WTC11 (cell line): ENCODE results near the gene NR3C1. TPM values are rescaled to one million over a fixed set of nuclear protein-coding genes. Genes with fewer than 3 reads are reported as not detected.
"Not testable (repeated sequence)": the region's sequence is repeated elsewhere in the genome, so short reads cannot be mapped to it uniquely, and the experiment has no call there.

Experiments
- ATAC-seq: fragments of 200-7000 bp; cut with Tn5 transposase; 2 replicates; pipeline ENCODE4 v1.10.0; 2021; ENCODE audit warnings: mild to moderate bottlenecking, moderate library complexity
- CTCF ChIA-PET: fragments of 300-600 bp; sonication (Branson Sonifier 250); formaldehyde crosslinking; loops from one replicate; lab custom pipeline; 2021; ENCODE audit warnings: antibody characterized with exemption; lab: Charles Lee
- POLR2A ChIA-PET: fragments of 350-600 bp; sonication (Branson Sonifier 250); formaldehyde crosslinking; loops from one replicate; lab custom pipeline; 2021; ENCODE audit warnings: antibody characterized with exemption; lab: Charles Lee
- DNase-seq: peaks from one replicate; pipeline ENCODE4 v3.0.0; 2021; ENCODE audit warnings: low spot score
- H3K27ac Mint-ChIP-seq: 2 replicates; pipeline ENCODE4 v1.8.0; 2021; ENCODE audit warnings: mixed read lengths
- H3K27me3 Mint-ChIP-seq: 2 replicates; pipeline ENCODE4 v1.8.0; 2021; ENCODE audit warnings: low read depth, mild to moderate bottlenecking, moderate library complexity, mixed read lengths
- H3K36me3 Mint-ChIP-seq: 2 replicates; pipeline ENCODE4 v1.8.0; 2021; ENCODE audit warnings: mixed read lengths
- H3K4me1 Mint-ChIP-seq: 2 replicates; pipeline ENCODE4 v1.8.0; 2022; ENCODE audit warnings: mixed read lengths
- H3K4me3 Mint-ChIP-seq: 2 replicates; pipeline ENCODE4 v1.8.0; 2021; ENCODE audit warnings: mild to moderate bottlenecking, moderate library complexity, mixed read lengths
- H3K9me3 Mint-ChIP-seq: 2 replicates; pipeline ENCODE4 v1.8.0; 2021; ENCODE audit warnings: mixed read lengths
- ATF1 ChIP-seq: sonication (generic); formaldehyde crosslinking; IDR thresholded peaks from 2 replicates; pipeline ENCODE4 v1.8.1; 2023; ENCODE audit warnings: mild to moderate bottlenecking, moderate library complexity, missing genetic modification reagents
- ATF3 ChIP-seq: sonication (generic); formaldehyde crosslinking; conservative IDR thresholded peaks from 2 replicates; pipeline ENCODE4 v1.8.1; 2022; ENCODE audit warnings: mild to moderate bottlenecking, missing genetic modification reagents
- ATF6 ChIP-seq: sonication (generic); formaldehyde crosslinking; IDR thresholded peaks from 2 replicates; pipeline ENCODE4 v1.8.1; 2023; ENCODE audit warnings: mild to moderate bottlenecking, missing genetic modification reagents
- FOXP1 ChIP-seq: sonication (generic); formaldehyde crosslinking; IDR thresholded peaks from 2 replicates; pipeline ENCODE4 v1.8.0; 2022; ENCODE audit warnings: missing genetic modification reagents, mild to moderate bottlenecking, moderate library complexity, borderline replicate concordance
- IRF2 ChIP-seq: sonication (generic); formaldehyde crosslinking; IDR thresholded peaks from 2 replicates; pipeline ENCODE4 v1.8.0; 2022; ENCODE audit warnings: low read depth, missing genetic modification reagents, borderline replicate concordance
- JUN ChIP-seq: sonication (generic); formaldehyde crosslinking; IDR thresholded peaks from 2 replicates; pipeline ENCODE4 v1.8.0; 2023; ENCODE audit warnings: mild to moderate bottlenecking, missing genetic modification reagents
- NR2C2 ChIP-seq: sonication (generic); formaldehyde crosslinking; IDR thresholded peaks from 2 replicates; pipeline ENCODE4 v1.8.0; 2022; ENCODE audit warnings: mild to moderate bottlenecking, missing genetic modification reagents
- NR3C1 ChIP-seq: sonication (generic); formaldehyde crosslinking; conservative IDR thresholded peaks from 2 replicates; pipeline ENCODE4 v1.8.1; 2023; ENCODE audit warnings: low read depth, mild to moderate bottlenecking, missing genetic modification reagents
- RELA ChIP-seq: sonication (generic); formaldehyde crosslinking; IDR thresholded peaks from 2 replicates; pipeline ENCODE4 v1.8.1; 2022; ENCODE audit warnings: missing genetic modification reagents, mild to moderate bottlenecking, borderline replicate concordance
- RORB ChIP-seq: fragments of 250-450 bp; sonication (Bioruptor Pico); IDR thresholded peaks from 2 replicates; pipeline ENCODE4 v1.9.0; 2021; ENCODE audit warnings: mild to moderate bottlenecking
- TEAD1 ChIP-seq: sonication (generic); formaldehyde crosslinking; IDR thresholded peaks from 2 replicates; pipeline ENCODE4 v1.8.0; 2022; ENCODE audit warnings: mild to moderate bottlenecking, missing genetic modification reagents
- ZNF512 ChIP-seq: sonication (generic); formaldehyde crosslinking; IDR thresholded peaks from 2 replicates; pipeline ENCODE4 v1.8.1; 2022; ENCODE audit warnings: missing genetic modification reagents, borderline replicate concordance
- total RNA-seq: library from RNA; stranded (reverse); gene quantifications from 3 replicates; pipeline ENCODE4 v1.2.3, GENCODE V29; 2021
- TF ChIP-seq, protein P1 (sequence below): sonication (generic); formaldehyde crosslinking; IDR thresholded peaks from 2 replicates; pipeline ENCODE4 v1.8.1; 2022; ENCODE audit warnings: mild to moderate bottlenecking, missing genetic modification reagents, moderate library complexity, borderline replicate concordance
- TF ChIP-seq, protein P2 (sequence below): fragments of 250-450 bp; sonication (Bioruptor Pico); IDR thresholded peaks from 2 replicates; pipeline ENCODE4 v1.9.0; 2021; ENCODE audit warnings: moderate library complexity, mild to moderate bottlenecking, inconsistent platforms, borderline replicate concordance
- TF ChIP-seq, protein P3 (sequence below): fragments of 200-600 bp; IDR thresholded peaks from 2 replicates; pipeline ENCODE4 v1.8.0; 2022; ENCODE audit warnings: antibody characterized with exemption
- TF ChIP-seq, protein P4 (sequence below): sonication (generic); formaldehyde crosslinking; IDR thresholded peaks from 2 replicates; pipeline ENCODE4 v1.8.0; 2022; ENCODE audit warnings: mild to moderate bottlenecking, missing genetic modification reagents
- TF ChIP-seq, protein P5 (sequence below): sonication (generic); formaldehyde crosslinking; IDR thresholded peaks from 2 replicates; pipeline ENCODE4 v1.8.0; 2023; ENCODE audit warnings: missing genetic modification reagents

Gene NR3C1
- total RNA-seq, 1 experiment from 2014 or later = 15.0 TPM

GRCh38 chr5:143334903-143335302, 68.6 kb downstream of the NR3C1 start (continued):
- TF ChIP-seq NR3C1 (CRISPR knock-in tag) (no peak), ATF1 (CRISPR knock-in tag) (no peak), FOXP1 (CRISPR knock-in tag) (no peak), NR2C2 (CRISPR knock-in tag) (no peak), JUN (no peak)
- TF ChIP-seq, protein P1, sequence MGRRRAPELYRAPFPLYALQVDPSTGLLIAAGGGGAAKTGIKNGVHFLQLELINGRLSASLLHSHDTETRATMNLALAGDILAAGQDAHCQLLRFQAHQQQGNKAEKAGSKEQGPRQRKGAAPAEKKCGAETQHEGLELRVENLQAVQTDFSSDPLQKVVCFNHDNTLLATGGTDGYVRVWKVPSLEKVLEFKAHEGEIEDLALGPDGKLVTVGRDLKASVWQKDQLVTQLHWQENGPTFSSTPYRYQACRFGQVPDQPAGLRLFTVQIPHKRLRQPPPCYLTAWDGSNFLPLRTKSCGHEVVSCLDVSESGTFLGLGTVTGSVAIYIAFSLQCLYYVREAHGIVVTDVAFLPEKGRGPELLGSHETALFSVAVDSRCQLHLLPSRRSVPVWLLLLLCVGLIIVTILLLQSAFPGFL (CRISPR knock-in tag) = no peak
- TF ChIP-seq, protein P2, sequence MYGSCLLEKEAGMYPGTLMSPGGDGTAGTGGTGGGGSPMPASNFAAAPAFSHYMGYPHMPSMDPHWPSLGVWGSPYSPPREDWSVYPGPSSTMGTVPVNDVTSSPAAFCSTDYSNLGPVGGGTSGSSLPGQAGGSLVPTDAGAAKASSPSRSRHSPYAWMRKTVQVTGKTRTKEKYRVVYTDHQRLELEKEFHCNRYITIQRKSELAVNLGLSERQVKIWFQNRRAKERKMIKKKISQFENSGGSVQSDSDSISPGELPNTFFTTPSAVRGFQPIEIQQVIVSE (CRISPR knock-in tag) = no peak
- TF ChIP-seq, protein P3, sequence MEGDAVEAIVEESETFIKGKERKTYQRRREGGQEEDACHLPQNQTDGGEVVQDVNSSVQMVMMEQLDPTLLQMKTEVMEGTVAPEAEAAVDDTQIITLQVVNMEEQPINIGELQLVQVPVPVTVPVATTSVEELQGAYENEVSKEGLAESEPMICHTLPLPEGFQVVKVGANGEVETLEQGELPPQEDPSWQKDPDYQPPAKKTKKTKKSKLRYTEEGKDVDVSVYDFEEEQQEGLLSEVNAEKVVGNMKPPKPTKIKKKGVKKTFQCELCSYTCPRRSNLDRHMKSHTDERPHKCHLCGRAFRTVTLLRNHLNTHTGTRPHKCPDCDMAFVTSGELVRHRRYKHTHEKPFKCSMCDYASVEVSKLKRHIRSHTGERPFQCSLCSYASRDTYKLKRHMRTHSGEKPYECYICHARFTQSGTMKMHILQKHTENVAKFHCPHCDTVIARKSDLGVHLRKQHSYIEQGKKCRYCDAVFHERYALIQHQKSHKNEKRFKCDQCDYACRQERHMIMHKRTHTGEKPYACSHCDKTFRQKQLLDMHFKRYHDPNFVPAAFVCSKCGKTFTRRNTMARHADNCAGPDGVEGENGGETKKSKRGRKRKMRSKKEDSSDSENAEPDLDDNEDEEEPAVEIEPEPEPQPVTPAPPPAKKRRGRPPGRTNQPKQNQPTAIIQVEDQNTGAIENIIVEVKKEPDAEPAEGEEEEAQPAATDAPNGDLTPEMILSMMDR = no peak

DNA sequence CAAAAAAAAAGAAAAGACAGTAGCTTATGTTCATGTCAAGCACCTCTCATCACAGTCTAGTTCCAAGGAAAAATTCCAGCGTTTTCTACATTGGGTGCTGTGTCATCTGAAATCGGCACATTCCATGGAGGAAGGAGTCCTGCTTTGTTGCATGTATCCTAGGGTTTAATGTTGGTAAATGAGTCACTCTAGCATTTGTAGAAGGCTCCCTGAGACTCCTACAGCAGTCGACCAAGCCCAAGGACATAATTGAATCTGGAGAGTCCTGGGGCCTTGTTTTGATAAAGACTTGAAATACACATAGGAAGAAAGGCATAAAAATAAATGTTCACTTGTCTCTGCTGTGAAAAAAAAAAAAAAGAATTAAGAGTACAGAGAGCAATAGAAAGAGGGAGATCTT, 69.1 kb downstream of the NR3C1 start:
- POLR2A ChIA-PET, H3K27me3 Mint-ChIP-seq, H3K27ac Mint-ChIP-seq, ATAC-seq, H3K9me3 Mint-ChIP-seq, CTCF ChIA-PET, H3K36me3 Mint-ChIP-seq, H3K4me1 Mint-ChIP-seq, DNase-seq, H3K4me3 Mint-ChIP-seq: not testable (repeated sequence)

DNA sequence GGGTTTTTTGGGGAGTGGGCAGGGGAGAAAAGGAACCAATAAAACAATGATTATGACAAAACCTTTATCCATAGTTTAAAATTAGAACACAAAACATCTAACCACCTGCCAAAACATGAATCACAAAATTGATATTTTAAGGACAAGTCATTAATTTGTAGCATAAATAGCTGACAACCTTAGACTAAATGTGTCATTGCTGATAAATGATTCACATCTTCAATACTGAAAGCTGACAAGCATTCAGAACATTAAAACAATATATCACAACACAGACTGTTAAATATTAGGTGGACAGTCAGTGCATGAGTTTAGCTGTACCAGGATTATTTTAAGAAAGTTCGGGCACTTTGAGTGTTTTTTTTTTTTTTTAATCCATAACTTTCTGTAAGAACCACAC, 71.5 kb downstream of the NR3C1 start:
- H3K27ac Mint-ChIP-seq = no peak overlapping the region
- TF ChIP-seq ATF6 (CRISPR knock-in tag) (no peak), ZNF512 (CRISPR knock-in tag) (no peak), IRF2 (no peak)
- no peaks in the 10 kb centered on the region for H3K27me3 Mint-ChIP-seq
- POLR2A ChIA-PET = no interaction called here
- ATAC-seq = no peak
- CTCF ChIA-PET = interaction anchor here (0.7 kb wide), 1 partner anchor 11 kb away, joined by 3 read pairs; no protein-coding TSS in a partner anchor
- DNase-seq = no peak
- peaks cover 20% of the 10 kb centered on the region for H3K9me3 Mint-ChIP-seq
- peaks cover 17% of the 10 kb centered on the region; the same call in 1 of the 2 replicates for H3K36me3 Mint-ChIP-seq
- H3K4me1 Mint-ChIP-seq = no peaks in the 10 kb centered on the region
- no peak overlapping the region for H3K4me3 Mint-ChIP-seq

GRCh38 chr5:143329843-143330242, 73.6 kb downstream of the NR3C1 start:
- Mint-ChIP-seq H3K27ac (no peak overlapping the region), H3K4me1 (no peaks in the 10 kb centered on the region), H3K4me3 (no peak overlapping the region), H3K27me3 (no peaks in the 10 kb centered on the region), H3K36me3 (peaks cover 22% of the 10 kb centered on the region), H3K9me3 (peaks cover 26% of the 10 kb centered on the region)
- ChIA-PET CTCF (no interaction called here), POLR2A (no interaction called here)
- ATAC-seq = no peak
- no peak for DNase-seq
- TF ChIP-seq ZNF512 (CRISPR knock-in tag) (no peak), RELA (no peak), TEAD1 (no peak), ATF3 (CRISPR knock-in tag) (no peak), RORB (CRISPR knock-in tag) (no peak)
- TF ChIP-seq, protein P4, sequence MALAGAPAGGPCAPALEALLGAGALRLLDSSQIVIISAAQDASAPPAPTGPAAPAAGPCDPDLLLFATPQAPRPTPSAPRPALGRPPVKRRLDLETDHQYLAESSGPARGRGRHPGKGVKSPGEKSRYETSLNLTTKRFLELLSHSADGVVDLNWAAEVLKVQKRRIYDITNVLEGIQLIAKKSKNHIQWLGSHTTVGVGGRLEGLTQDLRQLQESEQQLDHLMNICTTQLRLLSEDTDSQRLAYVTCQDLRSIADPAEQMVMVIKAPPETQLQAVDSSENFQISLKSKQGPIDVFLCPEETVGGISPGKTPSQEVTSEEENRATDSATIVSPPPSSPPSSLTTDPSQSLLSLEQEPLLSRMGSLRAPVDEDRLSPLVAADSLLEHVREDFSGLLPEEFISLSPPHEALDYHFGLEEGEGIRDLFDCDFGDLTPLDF (CRISPR knock-in tag) = no peak
- TF ChIP-seq, protein P5, sequence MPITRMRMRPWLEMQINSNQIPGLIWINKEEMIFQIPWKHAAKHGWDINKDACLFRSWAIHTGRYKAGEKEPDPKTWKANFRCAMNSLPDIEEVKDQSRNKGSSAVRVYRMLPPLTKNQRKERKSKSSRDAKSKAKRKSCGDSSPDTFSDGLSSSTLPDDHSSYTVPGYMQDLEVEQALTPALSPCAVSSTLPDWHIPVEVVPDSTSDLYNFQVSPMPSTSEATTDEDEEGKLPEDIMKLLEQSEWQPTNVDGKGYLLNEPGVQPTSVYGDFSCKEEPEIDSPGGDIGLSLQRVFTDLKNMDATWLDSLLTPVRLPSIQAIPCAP = no peak
